Stimulated activated CD8-positive, alpha-beta memory T cell treated with anti-CD3 and anti-CD28 coated beads, Interleukin-2, amount 100 ng/mL, for 1 hour (primary cell): Measurements from ENCODE around the gene SLC23A3.

ENCODE experiments used
- DNase-seq, 2 donors: peaks; one replicate each; pipeline ENCODE4 v3.0.0-alpha.2; 2020; ENCODE audit warnings: low read depth in 2 of 2

SLC23A3 gene

DNA sequence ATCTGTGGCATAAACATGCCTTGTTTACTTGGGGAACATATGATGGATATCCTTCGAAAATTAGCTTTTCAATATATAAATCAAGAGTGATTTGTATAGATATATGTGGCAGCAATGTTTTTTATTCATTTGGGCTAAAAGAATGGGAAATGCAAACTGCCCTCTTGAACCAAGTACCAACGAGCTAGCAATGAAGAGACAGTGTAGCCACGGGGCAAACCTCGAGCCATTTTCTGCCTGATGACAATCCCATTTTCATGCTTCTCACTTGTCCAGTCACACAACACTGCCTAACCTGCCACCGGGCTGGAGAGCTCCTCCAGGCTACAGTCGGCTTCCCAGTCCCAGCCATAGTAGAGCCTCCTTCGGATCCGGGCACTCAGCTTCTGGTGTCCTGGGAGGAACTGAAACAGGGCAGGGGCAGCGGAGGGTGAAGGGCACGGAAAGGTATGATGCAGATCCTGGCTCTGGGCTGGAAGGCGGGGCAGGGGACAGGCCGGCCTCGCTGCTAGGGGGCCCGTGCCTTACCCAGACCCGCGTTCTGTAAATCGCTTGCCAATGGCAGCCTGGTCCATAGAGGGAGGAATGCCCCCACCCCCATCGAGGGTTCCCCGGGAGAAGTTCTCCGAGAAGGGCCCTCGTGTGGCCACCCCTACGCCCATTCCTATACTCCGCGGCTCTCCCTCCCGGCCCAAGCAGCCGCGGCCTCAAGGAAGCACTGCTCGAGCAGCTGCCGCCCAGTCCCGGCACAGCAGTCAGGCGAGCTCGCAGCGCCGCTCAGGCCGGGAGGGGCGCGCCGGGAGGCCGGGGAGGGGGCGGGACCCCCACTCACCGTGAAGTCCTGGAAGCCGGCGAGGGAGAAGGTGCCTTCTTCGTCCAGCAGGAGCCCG is 6.3 kb upstream of the SLC23A3 start:
- no peak for DNase-seq

DNA sequence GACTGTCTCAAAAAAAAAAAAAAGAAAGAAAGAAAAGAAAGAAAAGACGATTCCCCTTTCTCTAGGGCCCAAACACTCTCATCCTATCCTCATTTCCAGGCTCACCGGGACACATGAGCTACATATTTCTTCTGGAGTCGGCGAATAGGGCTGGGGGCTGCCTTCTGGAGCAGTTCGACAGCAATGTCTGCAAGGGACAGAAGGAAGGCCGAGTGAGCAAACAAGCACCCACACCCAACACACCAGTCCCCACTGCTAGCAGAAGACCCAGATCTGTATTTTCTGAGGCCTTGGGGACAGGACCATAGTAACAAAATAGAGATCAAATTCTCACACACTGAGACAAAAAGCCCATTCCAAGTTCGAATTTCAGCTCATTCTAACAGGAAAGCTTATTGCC is 5.7 kb upstream of the SLC23A3 start:
- DNase-seq, result no peak

DNA sequence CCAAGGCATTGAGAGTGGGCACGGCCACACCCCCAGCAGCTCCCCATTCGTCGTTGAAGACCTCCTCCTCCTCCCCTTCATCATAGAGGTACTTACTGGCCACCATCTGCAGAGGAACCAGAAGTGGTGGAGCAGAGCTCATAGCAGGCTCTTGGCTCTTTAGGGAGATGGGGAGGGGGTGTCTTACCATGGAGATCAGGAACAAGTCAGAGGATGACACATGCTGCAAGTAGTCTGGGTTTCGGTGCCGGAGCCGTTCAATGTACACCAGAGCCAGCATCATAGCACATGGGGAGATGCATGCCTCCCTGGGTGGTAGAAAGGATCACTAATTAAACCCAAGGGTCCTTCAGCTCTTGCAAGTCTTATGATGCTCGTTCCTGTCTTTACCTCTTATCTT is 5.0 kb upstream of the SLC23A3 start:
- DNase-seq, result no peak

DNA sequence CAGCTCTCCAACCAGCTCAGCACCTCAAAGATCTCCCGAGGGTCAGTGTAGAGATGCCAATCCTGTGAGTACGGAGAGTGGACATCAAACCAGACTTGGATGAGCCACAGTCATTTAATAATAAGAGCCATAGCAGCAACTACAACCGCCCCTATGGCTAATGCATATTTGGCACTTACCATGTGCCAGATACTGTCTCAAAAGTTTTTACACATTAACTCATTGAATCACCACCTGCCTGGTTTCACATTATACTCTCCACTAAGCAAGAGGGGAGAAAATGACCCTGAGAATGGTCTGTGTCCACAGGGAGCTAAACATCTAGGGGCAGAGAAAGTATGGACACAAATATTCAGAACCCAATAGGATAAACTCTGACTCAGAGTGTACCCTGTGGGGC is 4.3 kb upstream of the SLC23A3 start:
- DNase-seq, result no peak

DNA sequence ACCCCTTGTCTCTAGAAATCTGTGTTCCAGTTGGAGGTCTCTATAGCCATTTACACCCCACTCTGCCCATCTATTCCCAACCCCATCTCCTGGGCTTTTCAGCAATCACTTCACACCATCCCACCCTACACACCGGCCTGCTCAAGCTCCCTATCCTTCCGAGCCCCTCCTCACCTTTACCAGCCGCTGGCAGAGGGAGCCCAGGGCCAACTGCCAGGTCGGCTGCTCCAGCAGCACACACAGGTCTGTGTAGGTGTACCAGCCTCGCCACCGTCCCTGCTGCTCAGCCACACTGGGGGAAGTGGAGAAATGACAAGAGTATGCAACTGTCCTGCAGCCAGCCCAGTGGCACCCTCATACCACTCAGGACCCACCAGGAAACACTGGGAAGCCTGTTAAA is 3.3 kb upstream of the SLC23A3 start:
- DNase-seq, result no peak

DNA sequence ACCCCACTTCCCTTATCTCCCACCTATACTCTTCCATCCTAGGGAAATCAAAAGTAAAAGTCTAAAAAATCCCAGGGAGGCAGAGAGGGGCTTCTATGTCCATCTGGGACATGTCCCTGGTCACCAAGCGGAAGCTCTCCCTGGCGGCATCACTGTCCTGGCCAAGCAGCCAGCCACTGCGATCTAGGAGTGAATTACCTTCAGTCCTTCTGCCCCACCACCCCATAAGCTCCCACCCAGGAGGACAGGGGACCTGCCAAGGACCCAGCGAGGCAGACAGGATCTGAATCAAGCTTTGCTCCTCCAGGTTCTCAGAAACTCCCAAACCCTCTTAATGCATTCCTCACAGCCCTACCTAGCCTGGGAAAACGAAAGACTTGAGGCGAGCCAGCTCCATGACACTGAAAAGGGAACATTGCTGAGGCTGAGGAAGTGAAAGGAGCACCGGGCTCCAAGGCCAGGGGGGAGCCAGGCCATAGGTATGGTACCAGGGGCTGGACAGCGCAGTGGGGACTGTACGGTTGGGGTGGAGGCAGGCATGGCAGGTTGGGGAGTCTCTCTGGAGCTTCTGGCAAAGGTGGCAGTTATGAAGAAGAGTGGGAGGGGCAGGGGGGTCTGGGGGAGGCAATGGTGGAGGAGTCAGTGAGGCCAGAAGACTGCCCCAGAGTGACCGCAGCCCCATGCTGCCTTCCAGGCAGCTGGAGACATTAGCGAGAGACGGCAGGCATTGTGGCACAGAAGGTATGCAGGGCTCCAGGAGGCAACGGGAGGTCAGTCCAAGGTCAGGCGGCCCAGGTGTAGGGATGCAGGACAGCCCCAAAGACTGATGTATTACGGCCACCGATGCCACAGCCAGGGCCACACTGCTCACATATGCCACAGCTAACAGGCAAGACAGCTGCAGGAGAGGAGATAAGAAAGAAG is 2.7 kb upstream of the SLC23A3 start:
- DNase-seq, result no peak

DNA sequence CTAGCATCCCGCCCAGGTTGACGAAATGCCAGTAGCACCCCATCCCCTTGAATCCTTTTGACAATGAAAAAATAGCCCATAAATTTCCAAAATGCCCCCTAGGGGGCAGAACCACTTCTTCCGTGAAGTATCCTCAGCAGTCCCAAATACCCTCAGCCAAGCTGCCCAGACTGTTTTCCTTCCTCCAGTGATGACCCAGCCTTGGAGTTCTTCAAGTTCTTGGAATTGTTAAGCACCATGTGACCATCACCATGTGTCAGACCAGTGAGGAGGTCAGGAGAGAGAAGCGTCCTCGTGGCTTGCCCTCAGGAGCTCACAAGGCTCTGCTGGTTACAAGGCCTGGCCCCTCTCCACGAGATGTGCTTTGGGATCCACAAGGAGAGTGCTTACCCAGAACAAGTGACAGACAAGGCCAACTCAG is 1.4 kb upstream of the SLC23A3 start:
- no peak for DNase-seq

DNA sequence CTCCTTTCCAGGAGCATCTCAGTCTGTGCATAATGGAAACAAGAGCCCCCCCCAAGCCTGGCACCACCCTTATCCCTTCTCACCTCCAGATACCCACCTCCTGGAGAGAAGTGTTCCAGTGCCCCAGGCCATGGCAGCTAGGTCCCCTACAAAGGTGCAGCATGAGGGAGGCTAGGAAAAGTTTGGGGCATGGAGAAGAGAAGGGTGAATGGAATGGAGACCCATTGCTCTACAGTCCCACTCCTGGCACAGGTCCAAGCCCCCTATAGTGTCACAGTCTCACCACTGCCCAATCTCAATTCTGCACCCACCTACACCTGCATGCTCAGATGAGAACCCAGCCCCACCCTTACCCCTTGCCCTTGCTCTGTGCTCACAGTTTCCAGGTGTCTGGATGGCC is 897 bp downstream of the SLC23A3 start:
- no peak for DNase-seq

DNA sequence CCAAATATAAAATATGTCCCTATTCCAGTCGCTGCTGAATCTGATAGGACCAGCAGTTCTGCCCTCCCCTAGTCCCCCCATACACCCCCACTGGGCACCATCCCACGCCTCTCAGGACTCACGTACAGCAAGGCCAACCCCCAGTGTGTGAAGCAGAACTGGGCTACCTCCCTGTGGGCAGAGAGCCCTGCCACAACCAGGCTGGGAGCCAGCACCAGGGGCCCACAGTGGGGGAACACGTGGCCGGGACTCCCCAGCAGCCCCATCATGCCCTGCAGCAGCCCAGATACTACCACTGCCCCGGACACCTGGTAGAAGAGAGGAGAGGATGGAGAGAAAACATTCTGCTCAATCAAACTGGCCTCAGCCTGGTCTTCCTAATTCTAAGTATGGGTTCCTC is 1.3 kb downstream of the SLC23A3 start:
- no peak for DNase-seq

DNA sequence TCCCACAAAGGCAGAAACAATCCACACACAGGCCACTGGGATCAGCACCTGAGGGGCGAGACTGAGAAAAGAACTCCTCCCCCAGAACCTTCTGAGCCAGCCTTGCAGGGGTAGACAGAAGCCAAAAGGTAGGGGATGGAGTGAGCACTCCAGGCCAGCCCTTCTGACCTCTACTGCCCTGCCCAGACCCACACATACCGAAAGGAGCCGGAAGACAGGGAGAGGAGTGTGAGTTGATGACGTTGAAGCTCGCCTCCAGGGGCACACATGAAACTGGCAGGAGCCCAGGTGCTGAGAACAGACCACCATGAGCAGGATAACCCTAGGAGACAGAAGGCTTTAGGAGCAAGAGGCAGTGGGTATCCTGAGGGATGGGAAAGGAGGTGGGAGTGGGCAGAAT is 1.8 kb downstream of the SLC23A3 start:
- DNase-seq, result no peak

DNA sequence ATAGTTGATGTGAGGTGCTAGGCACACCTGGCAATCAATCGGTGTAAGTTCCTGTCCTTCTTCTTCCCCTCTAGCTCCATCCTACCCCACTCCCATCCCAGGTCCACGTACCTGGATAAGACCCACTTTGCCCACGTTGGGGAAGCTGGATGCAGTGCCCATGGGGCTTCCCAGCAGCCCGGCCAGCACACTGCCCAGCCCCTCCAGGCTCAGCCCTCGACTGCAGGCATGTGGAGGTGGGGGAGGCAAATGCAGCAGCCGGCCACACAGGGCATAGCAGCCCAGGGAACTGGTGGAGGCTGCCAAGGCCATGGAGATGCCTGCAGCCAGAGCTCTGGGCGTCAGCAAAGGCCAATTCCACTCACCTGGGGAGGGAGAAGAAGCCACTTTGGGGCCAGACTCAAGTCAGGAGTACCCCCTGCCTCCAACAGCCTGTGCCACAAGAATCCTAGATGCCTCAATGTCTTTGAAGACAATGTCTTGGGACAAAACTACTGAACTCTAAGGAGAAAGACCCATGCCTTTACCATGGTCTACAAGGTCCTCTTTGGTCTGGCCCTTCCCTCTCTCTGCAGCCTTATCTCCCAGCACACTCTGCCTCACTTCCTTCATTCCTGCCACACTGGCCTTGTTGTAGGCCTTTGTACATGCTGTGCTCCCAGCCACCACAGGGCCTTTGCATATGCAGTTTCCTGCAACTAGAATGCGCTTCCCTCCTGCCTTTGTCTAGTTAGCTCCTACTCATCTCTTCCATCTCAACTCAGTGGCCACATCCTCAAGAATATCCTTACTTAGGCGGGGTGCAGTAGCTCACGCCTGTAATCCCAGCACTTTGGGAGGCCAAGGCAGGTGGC is 4.5 kb downstream of the SLC23A3 start:
- no peak for DNase-seq

DNA sequence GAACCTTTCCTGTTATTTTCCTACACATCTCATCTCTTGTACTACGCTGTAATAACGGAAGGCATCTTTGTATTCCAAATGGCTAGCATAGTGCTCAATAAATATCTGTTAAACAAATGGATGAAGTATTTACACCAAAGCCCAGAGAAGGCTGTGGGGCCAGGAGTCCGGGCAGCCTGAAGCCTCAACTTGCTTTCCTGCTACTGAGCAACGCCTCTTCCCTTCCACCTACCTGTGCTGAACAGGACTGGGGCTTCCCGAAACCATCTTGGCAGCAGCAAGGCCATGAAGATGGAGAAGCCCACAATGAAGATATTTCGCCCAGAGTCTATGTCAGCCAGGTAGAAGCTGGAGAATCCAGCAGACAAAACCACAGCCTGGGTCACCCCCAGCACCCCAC is 6.7 kb downstream of the SLC23A3 start:
- no peak for DNase-seq

DNA sequence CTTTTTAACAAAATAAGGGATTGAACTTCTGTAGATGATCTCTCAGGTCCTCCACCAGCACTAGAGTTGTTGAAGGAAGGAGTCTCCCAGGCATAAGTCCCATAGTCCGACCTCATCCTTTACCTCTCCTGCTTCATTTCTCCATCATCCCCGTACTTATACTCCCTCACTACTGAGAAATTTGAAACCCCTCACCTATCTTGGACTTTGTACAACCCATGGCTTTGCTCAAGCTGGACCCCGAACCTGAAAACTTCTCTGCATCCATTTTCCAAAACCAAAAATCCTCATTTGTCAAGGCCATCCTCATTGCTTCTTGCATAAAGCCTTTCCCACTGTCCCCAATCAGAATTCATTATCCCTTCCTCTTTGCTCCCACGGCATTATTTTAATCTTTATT is 8.7 kb downstream of the SLC23A3 start:
- no peak for DNase-seq

DNA sequence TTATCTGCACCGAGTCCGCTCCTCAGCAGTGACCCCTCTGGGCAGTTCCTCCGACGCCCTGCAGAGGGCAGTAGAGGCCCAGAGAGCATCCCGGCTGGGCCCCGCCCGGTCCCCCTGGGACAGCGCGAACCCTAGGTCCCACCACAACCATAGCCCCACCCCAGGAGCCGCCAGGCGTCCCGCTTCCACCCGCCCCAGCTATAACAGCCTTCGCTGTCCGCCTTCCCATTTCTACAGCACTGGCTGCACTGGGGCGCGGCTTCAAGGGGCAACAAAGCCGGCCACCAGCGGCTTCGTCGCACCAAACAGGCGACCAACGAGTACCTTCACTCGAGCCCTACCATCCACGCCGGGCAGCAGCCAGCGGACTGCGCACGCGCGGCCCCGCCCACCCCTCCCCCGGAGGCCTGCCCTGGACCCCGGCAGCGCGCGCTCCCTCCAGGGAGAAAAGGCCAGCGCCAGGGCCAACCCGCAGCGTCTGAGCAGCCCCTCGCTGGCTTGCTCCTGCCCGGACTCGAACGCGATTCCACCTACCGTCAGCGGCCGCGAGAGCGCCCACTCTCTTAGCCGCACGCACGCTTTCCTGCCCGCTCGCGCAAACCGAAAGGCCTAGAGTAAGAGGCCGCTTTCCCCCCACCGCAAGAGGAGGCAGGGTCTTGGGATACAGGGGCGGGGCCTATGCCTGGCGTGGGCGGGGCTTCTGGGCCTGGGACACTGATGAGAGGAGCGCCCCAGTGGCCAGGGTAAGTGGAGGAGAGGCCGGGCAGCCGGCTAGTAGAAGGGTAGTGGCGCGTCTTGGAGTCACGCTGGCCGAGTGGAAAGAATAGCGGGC is 9.4 kb downstream of the SLC23A3 start, which contains the start of gene NHEJ1:
Gene NHEJ1 (minus strand): TSS at position 630 of the 832 bp plus-strand sequence. CDS start 2,453 bp downstream, outside the sequence.
- peak; percentile 83 to 84 for DNase-seq

DNA sequence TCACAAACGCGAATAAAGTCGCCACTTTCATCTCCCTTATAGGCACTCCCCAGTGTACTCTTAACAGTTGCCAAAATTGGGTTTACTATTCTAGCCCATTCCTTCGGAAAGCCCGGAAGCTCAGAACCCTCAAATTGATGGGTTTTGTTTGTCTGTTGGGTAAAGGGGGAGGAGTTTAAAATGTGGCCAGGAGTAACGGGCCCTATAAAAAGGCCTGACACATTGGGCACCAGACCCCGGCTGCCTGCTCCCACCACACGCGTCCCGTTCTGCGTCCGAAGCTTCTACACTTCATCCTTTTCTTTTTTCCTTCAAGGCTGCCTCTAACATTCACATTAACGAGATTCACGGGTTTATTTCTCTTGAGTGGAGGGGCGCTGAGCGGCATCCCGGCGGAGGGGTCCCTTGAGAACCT is 10.1 kb downstream of the SLC23A3 start:
- DNase-seq, result no peak

DNA sequence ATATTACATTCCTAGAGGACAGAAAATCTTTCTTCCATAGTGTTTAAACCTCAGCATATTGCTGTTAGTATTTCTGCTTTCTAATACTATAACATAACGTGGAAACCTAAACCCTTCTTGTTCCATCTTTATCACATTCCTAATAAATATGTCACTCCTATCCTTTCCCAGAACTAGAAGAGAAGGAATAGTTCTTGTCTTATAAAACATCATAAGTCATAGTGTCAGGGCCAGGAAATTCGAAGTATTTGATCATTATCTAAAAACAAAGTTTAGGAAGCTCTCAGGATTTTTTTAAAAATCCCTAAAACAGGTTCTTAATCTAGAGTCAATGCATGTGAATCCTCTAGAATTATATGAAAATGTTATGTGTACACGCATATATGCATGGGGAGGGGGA is 11.2 kb downstream of the SLC23A3 start:
- no peak for DNase-seq

DNA sequence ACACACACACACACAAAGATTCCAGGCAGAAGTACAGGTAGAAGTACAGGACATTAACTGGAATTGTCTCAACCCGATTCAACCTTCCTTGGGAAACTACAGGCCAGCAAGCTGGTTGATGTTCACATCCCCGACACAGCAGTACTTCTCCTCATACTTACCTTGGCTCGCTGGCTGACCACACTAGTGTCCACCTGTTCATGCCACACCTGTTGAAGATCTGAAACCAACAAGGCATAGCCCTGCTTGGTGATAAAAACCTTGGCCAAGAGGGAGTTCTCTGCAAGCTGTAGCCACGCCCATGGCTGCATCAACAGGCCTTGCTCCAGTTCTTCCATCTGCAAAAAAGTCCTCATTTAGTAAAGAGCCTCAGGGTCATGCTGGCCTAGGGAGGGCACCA is 11.8 kb downstream of the SLC23A3 start:
- DNase-seq, result no peak

DNA sequence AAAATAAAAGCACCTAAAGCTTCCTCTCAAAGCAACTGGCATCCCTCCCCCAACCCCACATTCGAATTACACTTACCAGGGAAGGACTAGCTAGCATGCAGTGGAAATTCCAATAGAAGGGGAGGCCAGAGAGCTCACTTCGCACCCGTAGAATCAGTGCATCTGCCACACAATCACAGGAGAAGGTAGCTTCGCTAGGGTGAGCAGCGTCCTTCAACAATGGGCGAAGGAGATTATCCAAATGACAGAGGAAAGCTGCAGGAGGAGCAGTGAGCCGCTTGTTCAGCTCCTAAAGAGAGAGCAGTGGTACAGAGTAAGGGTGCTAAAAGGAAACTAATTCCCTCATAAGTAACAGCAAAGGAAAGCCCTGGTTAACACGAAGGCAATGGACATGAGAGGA is 12.4 kb downstream of the SLC23A3 start:
- DNase-seq, result no peak

DNA sequence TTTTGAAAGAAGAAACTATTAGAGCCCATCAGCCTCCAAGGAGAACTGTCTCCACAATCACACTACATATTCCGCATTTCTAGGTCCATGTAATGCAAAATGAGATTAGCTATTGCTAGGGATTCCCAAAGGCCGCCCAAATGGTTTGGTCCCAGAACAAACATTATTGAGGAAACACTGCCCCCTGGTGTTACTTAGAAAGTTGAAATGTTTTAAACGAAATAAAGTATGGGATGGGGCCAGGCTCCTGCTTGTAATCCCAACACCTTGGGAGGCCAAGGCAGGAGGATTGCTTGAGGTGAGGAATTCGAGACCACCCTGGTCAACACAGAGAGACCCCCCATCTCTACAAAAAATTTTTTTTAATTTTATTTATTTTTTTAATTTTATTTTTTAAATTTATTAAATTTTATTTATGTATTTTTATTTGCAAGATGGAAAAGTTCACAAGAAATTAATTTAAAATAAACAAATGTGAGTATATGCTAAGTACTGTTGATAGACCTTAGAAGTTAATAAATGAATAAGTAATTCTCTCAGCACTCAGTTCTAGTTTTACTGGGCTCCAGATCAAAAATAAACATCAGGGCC is 14.7 kb downstream of the SLC23A3 start:
- no peak for DNase-seq

DNA sequence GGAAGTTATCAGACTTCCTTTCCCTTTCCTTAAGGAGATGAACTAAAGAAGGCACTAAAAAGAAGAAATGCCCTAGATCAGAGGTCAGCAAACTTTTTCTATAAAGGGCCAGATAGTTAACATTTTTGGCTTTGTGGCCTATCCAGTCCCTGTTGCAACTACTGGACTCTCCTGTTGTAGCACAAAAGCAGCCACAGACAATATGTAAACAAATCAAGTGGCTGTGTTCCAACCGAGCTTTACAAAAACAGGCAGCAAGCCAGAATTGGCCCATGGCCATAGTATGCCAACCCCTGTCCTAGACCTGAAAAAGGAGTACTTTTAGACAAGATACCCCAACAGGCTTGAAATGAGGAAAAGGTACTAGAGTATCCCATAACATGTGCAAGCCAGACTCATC is 20.2 kb downstream of the SLC23A3 start:
- DNase-seq, result no peak
